ENCODE results near the gene HDAC3.

The HDAC3 gene

DNA sequence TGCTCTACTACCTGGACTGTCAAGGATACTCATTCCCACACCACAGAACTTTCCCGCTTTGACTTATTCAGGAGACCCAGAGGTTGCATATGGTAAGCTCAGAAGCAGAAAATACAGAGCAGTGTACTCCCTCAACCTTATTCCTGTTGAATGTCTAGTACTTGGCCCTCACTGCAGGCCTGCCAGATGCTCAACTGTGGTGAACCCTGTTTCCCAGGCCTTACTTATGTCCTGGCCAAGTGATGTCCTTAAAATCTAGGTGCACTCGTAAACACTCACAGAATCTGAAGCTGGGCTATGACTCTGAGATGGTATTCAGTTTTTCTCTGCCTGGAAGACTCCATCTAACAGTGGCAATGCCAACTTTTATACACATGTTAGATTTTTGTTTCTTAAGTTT, 38.8 kb downstream of the HDAC3 start:
- H3K4me3 ChIP-seq (replicated peaks; ENCODE audit: low read depth, low read length): no peak overlapping the region
- TF ChIP-seq, protein P1, sequence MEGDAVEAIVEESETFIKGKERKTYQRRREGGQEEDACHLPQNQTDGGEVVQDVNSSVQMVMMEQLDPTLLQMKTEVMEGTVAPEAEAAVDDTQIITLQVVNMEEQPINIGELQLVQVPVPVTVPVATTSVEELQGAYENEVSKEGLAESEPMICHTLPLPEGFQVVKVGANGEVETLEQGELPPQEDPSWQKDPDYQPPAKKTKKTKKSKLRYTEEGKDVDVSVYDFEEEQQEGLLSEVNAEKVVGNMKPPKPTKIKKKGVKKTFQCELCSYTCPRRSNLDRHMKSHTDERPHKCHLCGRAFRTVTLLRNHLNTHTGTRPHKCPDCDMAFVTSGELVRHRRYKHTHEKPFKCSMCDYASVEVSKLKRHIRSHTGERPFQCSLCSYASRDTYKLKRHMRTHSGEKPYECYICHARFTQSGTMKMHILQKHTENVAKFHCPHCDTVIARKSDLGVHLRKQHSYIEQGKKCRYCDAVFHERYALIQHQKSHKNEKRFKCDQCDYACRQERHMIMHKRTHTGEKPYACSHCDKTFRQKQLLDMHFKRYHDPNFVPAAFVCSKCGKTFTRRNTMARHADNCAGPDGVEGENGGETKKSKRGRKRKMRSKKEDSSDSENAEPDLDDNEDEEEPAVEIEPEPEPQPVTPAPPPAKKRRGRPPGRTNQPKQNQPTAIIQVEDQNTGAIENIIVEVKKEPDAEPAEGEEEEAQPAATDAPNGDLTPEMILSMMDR (IDR thresholded peaks at IDR 0.05; ENCODE audit: low read length, missing control alignments): no peak
- no peak for DNase-seq (ENCODE audit: low read depth)

DNA sequence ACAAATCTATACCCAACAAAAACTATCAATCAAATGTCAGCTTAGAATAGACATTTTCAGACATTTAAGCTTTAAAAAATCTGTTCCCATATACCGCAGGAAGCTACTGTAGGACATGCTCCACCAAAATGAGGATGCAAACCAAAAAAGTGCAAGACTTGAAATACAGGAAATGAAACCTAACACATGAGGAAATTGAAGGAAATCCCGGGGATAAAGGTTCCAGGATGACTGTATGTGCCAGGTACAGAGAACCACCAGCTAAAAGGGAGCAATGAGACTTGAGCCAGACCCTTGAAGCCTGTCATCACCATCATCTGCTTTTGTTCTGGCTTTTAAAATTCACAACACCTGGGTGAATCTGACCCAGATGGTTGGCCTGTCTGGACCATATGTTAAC, 39.3 kb downstream of the HDAC3 start:
- DNase-seq (ENCODE audit: low read depth): no peak
- H3K4me3 ChIP-seq (replicated peaks; ENCODE audit: low read depth, low read length): no peak overlapping the region
- TF ChIP-seq, protein P1 (IDR thresholded peaks at IDR 0.05; ENCODE audit: low read length, missing control alignments): no peak

DNA sequence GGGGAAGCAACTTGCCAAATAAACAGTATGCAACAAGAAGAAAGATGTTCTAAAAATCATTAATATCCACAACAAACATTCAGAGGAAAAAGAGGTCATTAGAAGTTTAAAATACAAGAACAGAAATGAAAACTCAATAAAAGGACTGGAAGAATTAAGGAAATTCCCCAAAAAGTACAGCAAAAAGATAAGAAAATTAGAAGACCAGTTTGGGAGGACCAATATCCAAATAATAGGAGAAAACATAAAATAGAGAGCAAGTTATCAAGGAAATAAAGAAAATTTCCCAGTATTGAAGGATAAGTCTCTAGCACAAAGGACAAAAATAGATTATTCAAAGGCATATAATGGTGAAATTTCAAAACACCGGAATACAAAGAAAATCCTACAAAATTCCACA, 39.8 kb downstream of the HDAC3 start:
- H3K4me3 ChIP-seq (replicated peaks; ENCODE audit: low read depth, low read length): no peak overlapping the region
- DNase-seq (ENCODE audit: low read depth): no peak
- TF ChIP-seq, protein P1 (IDR thresholded peaks at IDR 0.05; ENCODE audit: low read length, missing control alignments): no peak

DNA sequence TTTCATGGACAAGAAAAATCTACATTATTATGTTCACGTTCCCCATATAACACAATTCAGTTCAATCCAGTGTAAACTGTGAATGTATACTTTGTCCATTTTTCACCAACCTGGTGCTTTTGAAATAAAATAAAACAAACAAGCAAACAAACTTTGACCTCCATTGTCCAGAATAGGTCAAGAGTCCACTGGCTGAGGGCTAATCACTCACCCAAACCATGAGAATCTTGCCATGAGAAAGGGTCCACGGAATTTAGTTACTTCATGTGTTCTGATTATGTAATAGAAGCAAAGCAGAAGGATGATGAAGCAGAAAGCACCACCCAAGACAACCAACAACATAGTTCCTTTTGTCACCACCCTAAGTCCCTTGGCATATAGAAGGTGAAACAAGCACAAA, 46.5 kb downstream of the HDAC3 start:
- H3K4me3 ChIP-seq (replicated peaks; ENCODE audit: low read depth, low read length): no peak overlapping the region
- TF ChIP-seq, protein P1 (IDR thresholded peaks at IDR 0.05; ENCODE audit: low read length, missing control alignments): no peak

DNA sequence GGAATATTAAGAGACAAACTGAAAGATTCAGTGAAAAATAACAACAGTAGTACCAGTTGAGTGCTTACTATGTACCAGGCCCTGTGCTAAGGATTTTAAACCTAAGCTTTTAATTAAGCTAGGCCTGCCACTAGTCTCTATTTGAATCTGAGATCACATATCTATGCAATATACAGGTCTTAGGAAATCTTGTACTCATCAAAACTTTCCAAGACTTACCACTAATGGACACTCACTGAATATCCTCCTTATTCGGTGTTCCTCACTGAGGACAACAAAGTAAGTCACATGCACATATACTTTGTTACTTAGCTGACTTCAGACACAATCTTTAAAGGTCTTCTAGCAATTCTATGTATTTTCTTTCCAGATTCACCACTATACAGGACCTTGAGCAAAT, 50.4 kb downstream of the HDAC3 start:
- H3K4me3 ChIP-seq (replicated peaks; ENCODE audit: low read depth, low read length): no peak overlapping the region
- TF ChIP-seq, protein P1 (IDR thresholded peaks at IDR 0.05; ENCODE audit: low read length, missing control alignments): no peak
- no peak for DNase-seq (ENCODE audit: low read depth)

More for the DNA sequence above, 46.5 kb downstream of the HDAC3 start:
- no peak for DNase-seq (ENCODE audit: low read depth)

DNA sequence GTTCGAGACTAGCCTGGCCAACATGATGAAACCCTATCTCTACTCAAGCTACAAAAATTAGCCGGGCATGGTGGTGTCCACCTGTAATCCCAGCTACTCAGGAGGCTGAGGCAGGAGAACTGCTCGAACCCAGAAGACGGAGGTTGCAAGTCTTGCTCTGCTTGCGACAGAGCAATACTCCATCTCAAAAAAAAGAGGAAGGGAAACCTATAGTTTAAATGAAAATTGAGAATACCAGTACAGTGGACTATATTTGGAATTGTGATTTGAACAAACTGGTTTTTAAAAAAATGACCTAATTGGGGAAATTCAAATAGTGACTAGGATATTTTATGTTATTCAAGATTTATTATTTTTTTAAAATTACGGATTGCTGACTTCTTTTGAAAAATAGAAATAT, 51.1 kb downstream of the HDAC3 start:
- H3K4me3 ChIP-seq (replicated peaks; ENCODE audit: low read depth, low read length): no peak overlapping the region
- DNase-seq (ENCODE audit: low read depth): no peak
- TF ChIP-seq, protein P1 (IDR thresholded peaks at IDR 0.05; ENCODE audit: low read length, missing control alignments): no peak

DNA sequence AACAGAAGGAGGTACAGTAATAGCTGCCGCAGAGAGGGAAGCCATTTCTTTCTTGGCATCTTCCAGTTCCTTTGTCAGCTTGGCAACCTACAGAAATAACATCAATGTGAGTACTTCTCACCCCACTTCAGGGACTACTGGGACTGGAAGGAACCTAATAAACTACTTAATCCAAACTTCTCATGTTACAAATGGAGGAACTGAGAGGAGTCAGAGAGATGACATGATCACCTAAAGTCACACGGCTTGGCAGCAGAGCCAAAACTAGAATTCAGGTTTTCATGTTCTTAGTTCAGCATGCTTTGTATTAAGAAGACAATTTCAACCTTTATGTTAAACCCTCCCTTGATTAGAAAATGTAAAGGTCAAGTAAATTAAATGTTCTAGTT, 62.5 kb downstream of the HDAC3 start:
- DNase-seq (ENCODE audit: low read depth): no peak
- H3K4me3 ChIP-seq (replicated peaks; ENCODE audit: low read depth, low read length): no peak overlapping the region
- TF ChIP-seq, protein P1 (IDR thresholded peaks at IDR 0.05; ENCODE audit: low read length, missing control alignments): no peak
